Activated CD4-positive, alpha-beta T cell treated with anti-CD3 and anti-CD28 coated beads for 4 hours (primary cell): Measurements from ENCODE around the gene DPY19L2.
"Not testable (repeated sequence)": the region's sequence is repeated elsewhere in the genome, so short reads cannot be mapped to it uniquely, and the experiment has no call there.

Experiments
- DNase-seq, 2 donors: peaks; one replicate each; pipeline ENCODE4 v3.0.0-alpha.2; 2020

DPY19L2 gene

GRCh38 chr12:63668028-63668799 lies at the start of gene DPY19L2:
Gene DPY19L2, minus strand, starts transcription at chr12:63668493. Its CDS starts 100 bp downstream, at chr12:63668393.
- DNase-seq: peak in 1 of 2 donors; percentile 17

GRCh38 chr12:63716891-63717290 lies 48.6 kb upstream of the DPY19L2 start:
- not testable (repeated sequence) for DNase-seq

- not testable (repeated sequence) for DNase-seq
Measured at GRCh38 chr12:63715107-63715625, 46.9 kb upstream of the DPY19L2 start.

- not testable (repeated sequence) for DNase-seq
Measured at GRCh38 chr12:63714409-63714808, 46.1 kb upstream of the DPY19L2 start.

- not testable (repeated sequence) for DNase-seq
Measured at GRCh38 chr12:63713681-63714075, 45.4 kb upstream of the DPY19L2 start.

GRCh38 chr12:63712979-63713680 lies 44.8 kb upstream of the DPY19L2 start:
- DNase-seq: not testable (repeated sequence)

- DNase-seq: not testable (repeated sequence)
Measured at GRCh38 chr12:63712376-63712974, 44.2 kb upstream of the DPY19L2 start.

GRCh38 chr12:63711339-63711738 lies 43.0 kb upstream of the DPY19L2 start:
- not testable (repeated sequence) for DNase-seq

GRCh38 chr12:63706336-63706735 lies 38.0 kb upstream of the DPY19L2 start:
- no peak for DNase-seq

GRCh38 chr12:63699678-63700382 lies 31.5 kb upstream of the DPY19L2 start:
- DNase-seq: not testable (repeated sequence)

- DNase-seq: not testable (repeated sequence)
Measured at GRCh38 chr12:63699011-63699410, 30.7 kb upstream of the DPY19L2 start.

GRCh38 chr12:63690837-63691236 lies 22.5 kb upstream of the DPY19L2 start:
- DNase-seq: not testable (repeated sequence)

GRCh38 chr12:63689141-63689540 lies 20.8 kb upstream of the DPY19L2 start:
- DNase-seq: not testable (repeated sequence)

GRCh38 chr12:63686623-63687022 lies 18.3 kb upstream of the DPY19L2 start:
- not testable (repeated sequence) for DNase-seq

- DNase-seq: not testable (repeated sequence)
Measured at GRCh38 chr12:63685789-63686188, 17.5 kb upstream of the DPY19L2 start.

GRCh38 chr12:63682617-63683016 lies 14.3 kb upstream of the DPY19L2 start:
- DNase-seq: not testable (repeated sequence)

- DNase-seq: not testable (repeated sequence)
Measured at GRCh38 chr12:63680758-63681157, 12.5 kb upstream of the DPY19L2 start.

- not testable (repeated sequence) for DNase-seq
Measured at GRCh38 chr12:63672550-63672949, 4.3 kb upstream of the DPY19L2 start.

GRCh38 chr12:63669936-63670335 lies 1.6 kb upstream of the DPY19L2 start:
- not testable (repeated sequence) for DNase-seq

GRCh38 chr12:63669427-63669826 lies 1.1 kb upstream of the DPY19L2 start:
- not testable (repeated sequence) for DNase-seq

GRCh38 chr12:63668800-63669365 lies 590 bp upstream of the DPY19L2 start:
- not testable (repeated sequence) for DNase-seq

GRCh38 chr12:63663005-63663404 lies 5.3 kb downstream of the DPY19L2 start:
- DNase-seq: not testable (repeated sequence)
